C1 segment of cervical spinal cord (tissue), 14 donors: Measurements from ENCODE around the gene DAB2IP.
"Not testable (repeated sequence)": the region's sequence is repeated elsewhere in the genome, so short reads cannot be mapped to it uniquely, and the experiment has no call there.

ENCODE experiments used
- DNase-seq, 14 donors: peaks; one replicate each; lab custom pipeline; 2025; lab: John Stamatoyannopoulos, UW

Gene DAB2IP

DNA sequence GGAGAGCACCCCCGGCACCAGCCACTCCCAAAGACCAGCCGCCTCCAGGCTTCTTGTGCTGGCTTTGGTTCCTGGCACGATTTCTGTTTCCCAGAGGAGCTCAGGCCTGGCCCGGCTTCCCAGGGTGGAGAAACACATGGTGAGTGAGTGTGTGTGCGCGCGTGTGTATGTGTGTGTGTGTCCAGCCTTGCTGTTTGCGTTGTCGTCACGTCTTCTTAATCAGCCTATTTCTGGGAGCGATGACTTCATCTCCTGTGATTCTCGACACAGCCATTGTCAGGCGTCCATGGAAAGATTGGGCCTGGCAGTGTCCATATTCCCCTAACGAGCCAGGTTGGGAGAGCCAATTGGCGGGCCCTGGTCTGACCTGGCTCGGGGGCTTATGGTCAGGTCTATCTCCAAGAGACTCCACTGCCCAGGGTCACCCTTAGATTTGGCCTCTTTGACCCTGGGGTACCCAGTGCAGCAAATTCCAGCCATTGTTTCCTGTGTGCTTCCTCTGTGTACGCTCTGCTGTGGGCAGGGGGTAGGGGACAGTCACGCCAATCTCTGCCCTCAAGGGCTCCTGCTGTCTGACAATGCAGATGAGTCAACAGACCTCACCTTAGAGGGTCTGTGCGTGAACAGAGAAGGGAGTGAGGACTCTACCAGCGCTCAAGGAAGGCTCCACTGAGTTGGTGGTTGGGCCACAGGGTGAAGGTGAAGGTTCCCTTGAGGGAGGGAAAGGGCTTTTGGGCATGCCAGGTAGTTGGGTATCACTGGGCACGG lies 73.8 kb downstream of the DAB2IP start:
- peak in 12 of 14 donors; percentile 20 to 91 (median 52) for DNase-seq

DNA sequence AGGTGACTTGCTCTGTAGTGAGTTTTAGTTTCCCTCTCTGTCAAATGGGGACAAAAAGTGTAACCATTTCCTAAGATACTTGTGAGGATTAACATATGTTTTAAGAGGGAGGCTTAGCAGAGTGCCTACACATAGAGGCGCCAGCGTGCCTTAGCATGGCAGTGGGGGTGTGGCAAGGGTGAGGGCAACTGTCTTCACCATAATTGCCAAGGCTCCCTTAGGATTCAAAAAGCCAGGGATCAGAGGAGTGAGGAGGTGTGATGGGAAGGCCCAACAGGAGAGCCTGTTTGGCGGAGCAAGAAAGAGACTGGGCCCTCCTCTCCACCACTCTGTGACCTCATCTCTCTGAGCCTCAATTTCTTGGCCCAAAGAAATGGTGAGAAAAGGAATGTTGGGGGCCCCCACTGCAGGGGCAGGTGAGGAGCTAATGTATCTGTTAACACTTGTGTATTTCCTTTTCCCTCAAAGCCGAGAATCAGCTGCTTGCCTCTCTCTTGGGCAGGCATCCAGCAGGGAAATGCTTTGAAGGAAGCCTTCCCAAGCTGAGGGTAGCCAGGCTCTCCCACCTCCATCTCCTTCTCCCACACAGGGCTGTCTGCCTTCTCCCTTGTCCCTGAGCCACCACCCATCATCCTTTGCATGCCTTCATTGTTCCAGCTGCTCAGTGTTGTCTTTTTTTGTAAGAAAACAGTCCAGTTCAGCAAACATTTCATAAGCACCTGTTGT lies 76.0 kb downstream of the DAB2IP start:
- DNase-seq: no peak

DNA sequence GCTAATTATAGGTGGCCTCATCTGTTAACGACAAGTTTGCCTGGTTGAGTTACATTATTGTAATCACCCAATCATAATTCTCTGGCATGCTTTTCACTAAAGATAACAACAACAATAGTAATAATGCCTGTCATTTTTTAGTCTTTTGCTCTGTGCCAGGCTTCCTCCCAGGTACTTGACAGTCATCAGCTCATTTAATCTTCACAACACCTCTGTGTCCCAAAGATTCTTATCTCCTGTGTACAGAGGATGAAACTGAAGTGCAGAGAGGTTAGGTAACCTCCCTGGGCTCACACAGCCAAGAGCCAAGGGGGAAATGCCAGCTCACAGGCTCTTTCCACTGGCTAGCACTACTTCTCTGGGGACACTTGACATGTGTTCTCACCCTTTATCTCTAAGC lies 77.5 kb downstream of the DAB2IP start:
- DNase-seq: no peak

DNA sequence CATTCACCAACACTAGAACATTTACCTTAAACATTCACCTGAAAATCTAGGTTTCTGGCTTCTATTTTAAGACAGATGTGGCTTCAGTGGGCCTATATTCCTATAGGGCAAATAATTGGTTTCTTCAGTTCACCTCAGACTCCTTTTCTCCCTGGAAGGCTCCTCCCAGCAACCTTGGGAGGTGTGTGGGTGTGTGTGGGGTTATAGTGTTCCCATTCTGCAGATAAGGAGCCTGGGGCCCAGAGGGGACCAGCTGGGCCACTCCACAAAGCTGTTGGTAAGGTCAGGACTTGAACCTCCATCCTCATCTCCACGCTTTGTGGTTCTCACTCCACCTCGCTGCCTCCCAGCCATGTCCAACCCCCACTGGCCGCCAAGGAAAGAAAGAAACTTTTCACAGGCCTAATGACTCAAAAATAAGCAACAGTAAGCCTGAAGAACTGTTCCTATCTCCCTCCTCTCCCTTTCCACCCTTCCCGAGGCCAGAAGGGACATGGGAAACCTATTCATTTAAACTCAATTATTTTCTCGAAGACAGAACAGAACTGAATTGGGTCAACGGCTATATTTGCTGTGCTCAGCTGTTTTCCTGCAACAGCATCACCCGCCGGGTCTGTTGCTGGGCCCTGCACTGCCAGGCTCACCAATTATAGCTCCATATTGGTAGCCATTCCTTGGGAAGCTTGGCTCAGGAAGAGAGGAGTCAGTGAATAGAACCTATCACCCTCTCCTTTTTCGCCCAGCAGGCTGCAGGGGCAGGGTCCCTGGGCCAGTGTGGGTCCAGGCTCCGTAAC lies 78.5 kb downstream of the DAB2IP start:
- DNase-seq: no peak

DNA sequence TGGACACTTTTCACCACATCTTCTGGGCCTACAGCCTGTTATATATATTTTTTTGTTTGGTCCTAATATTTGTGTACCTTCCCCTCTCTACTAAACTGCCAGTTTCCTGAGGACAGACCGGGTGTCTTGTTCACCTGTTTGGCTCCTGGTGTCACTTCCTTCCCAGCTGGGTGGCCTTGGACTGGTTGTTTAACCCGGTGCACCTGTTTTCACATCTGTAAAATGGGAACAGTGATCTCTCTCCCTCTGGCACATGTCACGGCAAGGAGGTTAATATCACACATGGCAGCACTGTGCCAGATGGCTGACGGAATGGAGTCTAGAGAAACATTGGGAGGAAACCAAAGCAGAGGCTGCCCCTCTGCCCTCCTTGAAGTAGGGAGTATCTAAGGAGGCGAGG lies 79.7 kb downstream of the DAB2IP start:
- no peak for DNase-seq

DNA sequence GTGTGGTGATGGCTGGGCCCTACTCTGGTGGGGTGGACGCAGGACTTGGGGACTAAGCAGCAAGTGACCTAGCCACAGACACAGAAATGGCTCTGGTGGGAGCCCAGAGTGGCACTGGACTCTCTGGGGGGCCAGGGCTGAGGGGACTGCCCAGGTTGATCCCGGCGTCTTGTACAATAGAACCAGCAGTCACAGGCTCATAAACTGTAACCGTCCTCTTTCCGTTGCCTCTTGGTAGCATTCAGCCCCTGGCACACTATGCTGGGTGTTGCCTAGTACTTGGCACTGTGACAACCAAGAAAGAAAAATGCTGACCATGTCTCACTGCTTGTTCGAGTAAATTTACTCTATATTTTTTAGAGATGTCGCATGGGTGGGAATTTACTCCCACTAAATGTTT lies 80.5 kb downstream of the DAB2IP start:
- no peak for DNase-seq

DNA sequence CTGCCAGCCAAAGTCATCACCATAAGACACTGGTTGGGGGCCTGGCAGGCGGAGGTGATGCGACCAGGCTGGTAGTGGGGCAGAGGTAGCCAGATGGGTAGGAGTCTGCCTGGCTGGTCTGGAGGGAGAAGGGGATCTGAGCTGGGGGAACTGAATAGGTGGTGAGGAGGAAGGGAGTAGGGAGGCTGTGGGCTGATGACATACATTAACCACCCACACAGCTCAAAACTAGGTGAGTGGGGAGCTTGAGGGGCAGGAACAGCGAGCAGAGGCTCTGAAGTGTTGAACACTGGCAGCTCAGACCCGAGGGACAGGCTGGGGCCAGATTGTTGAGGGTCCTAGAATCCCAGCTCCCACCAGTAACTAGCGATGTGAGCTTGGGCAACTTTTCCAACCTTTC lies 81.0 kb downstream of the DAB2IP start:
- DNase-seq: no peak

DNA sequence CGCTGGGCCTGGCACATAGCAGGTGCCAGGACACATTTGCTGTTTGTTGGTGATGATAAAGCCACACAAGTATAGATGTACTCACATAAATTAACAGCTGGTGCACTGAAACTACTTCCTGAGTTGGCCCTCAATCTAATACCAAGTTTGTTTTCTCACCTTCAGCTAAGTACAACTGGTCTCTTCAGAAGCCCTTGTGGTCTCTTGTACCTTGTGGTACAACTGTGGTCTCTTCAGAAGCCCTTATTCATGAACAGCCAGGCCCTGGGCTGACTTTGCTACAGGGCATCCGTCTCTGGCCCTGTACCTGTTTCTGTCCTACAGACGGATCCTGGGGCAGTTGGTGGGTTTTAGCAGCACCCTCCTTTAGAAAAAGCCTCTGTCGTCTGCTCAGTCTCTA lies 81.5 kb downstream of the DAB2IP start:
- no peak for DNase-seq

DNA sequence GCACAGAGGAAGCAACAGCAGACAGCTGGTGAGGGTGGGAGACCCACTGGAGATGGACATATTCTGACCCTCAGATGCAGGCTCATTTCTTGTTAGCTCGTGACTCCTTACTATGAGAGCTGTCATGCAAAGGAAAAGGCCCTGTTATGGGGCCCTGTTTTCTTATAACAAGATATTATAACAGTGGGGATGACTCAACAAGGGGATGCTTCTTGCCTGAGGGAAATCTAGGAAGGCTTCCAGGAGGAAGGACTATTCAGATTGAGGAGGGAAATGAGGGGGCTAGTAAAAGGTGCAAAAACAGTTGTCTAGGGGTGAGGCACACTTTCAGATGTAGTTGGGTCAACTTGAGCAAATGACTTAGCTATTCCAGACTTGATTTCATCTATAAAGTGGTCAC lies 83.0 kb downstream of the DAB2IP start:
- no peak for DNase-seq

DNA sequence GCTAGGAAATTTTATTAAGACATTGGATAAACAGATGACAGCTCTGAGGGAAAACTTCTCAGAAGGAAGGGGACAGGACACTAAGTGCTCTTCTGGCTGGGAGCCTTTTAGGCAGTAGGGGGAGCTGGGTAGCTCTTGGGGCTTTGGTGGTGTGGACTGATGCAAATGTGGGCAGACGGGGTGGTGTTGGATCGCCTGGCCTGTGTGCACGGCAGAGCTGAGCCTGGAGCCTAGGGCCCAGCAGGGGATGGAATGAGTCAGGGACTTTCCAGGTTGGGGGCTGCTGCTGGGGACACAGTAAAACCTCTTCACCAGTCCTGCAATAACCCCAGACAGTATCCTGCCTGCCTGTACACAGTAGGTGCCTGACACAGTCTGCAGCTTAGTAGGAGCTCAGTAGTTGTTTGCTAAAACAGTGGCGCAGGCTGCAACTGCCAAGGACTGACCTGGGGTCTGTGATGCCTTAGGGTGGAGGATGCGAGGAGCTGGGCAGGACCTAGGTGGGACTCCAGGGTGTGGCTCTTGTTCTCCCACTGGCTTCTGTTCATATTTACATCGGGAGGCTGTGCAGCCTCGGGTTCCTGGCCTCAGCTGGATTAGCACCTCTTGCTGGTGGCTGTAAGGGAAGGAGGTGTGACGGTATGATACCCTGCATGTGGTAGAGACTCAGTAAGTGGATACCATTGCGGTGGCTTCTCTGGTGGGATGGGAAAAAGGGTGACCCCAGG lies 83.8 kb downstream of the DAB2IP start:
- no peak for DNase-seq

DNA sequence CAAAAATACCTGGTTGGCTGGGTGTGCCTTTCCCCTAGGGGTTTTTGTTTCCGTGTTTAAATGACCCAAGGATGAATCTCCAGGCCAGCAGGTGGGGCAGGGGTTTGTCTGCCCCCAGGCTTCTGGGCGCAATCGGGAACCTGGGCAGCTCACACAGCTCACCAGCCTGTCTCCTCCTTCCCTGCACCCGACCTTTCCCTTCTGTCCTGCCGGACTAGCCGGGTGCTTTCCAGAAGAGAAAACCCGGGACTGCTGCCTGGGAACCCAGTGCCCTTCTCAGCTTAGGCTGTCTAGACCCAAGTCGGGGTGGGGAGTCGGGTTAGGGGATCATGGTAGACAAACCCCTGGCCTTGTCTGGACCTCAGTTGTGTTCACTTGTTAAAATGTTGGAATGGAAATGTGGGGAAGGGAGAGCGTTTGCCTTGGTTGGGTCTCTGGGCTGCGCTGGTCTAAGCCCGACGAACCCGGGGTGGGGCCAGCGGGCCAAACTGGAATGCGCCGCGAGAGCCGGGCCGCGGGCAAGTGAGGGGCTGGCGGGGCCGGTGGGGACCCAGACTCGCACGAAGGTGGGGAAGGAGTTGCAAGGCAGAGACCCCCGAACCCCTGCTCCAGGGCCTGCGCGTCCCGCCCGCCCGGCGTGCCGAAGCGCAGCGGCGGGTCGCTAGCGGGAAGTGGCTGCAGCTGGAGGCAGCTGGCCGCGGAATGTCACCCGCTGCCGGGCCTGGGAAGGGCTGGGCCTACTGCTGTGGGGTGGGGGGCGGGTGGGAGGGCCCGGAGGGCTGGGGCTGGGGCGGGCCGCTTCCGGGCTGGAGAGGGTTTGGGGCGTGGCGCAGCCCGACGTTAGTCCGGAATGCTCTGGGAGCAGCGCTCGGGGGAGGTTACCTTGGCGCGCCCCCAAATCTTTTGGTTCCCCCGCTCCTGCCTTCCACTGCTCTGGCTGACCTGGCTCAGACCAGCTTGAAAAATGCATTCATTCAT lies 84.6 kb downstream of the DAB2IP start:
- DNase-seq: peak in 1 of 14 donors; percentile 30

DNA sequence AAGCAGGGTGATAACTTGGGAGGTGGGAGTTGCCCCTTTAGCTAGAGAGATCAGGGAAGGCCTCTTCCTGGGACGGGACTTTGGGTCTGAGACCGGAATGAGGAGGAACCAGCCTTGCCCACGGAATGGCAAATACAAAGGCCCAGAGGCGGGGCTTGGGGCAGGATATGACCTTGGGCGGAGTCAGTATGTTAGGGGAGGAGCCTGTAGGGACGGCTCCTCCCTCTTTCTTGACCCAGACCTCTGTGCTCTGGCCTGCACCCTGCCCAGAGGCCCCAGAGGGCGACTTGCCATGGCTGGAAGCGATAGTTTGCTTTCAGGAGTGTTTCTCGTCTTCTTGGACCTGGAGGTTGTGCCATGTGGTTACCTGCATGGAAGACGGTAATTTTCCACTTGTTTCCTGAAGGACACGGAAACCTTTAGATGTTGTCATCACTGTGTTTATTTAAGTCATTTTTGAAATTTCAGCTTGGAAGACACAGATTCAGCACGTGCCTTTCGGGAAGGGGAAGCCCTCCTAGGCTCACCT lies 85.6 kb downstream of the DAB2IP start:
- DNase-seq: no peak

DNA sequence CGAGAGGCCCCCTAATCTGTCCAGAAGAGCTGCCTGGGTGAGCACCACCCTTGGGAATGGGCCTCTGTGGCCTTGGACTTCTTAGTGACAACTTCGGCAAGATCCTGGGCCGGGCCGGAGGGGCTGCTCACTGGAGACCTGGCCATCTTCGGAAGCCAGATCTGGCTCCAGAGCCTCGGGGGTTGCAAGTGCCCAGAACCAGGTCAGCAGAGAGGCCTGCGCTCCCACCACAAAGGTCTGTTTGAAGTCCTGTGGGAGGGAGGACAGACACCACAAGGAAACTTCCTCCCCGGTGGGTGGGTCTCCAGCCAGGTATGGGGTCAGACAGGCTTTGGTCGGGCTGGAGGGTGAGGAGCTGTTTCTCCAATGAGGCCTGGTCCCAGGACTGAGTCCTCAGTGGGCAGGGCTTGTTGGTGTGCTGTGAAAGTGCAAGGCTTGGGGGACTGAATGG lies 86.1 kb downstream of the DAB2IP start:
- no peak for DNase-seq

DNA sequence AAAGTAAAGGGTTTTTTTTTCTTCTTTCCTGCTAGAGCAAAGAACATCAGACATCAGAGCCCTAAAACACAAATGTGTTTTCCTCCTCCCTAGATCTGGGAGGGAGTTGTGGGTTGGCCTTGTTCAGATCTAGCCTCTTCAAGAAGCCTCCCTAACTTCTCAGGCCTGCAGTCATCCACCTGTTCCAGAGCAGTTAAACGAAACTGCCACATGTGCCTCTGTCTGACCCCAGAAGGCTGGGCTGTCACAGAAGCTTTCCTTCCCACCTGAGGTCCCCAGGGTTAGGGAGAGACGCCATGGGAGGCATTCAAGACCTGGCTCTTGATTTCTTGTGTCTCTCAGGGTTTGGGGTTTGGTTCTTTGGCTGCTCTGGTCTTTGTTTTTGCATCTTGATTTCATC lies 87.0 kb downstream of the DAB2IP start:
- no peak for DNase-seq

DNA sequence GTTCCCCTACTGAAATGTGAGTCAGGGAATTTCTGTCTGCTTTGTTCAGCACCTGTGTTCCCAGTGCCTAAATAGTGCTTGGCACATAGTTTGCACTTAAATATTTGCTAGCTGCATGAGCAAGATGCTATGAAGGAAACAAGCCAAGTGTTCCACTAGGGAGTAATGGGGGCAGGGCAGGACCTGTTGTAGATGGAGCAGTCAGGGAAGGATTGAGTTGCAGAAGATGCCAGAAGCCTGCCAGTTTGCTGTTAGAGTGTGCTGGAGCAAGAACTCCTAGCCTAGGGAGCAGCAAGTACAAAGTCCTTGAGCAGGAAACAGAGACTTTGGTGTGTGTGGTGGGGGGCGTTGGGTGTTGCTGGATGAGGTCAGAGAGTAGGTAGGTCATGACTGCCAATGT lies 87.5 kb downstream of the DAB2IP start:
- DNase-seq: peak in 1 of 14 donors; percentile 60

DNA sequence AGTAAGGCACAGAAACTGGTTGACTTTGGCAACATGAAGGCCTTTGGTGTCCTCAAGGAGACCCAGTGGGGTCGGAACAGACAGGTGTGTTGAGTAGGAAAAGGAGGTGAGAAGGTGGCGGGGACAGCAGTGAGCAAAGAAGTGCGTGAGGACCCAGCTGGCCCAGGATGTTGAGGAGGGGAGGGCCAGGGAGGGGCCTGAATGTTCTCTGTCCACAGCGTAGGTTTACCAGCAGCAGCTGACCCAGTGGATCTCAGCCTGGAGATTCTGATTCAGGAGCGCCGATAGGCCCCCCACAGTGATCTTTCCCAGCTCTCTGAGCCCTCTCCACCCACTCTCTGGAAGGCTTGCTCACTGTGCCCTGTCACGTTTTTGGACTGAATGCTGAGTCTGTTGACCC lies 88.5 kb downstream of the DAB2IP start:
- DNase-seq: no peak

DNA sequence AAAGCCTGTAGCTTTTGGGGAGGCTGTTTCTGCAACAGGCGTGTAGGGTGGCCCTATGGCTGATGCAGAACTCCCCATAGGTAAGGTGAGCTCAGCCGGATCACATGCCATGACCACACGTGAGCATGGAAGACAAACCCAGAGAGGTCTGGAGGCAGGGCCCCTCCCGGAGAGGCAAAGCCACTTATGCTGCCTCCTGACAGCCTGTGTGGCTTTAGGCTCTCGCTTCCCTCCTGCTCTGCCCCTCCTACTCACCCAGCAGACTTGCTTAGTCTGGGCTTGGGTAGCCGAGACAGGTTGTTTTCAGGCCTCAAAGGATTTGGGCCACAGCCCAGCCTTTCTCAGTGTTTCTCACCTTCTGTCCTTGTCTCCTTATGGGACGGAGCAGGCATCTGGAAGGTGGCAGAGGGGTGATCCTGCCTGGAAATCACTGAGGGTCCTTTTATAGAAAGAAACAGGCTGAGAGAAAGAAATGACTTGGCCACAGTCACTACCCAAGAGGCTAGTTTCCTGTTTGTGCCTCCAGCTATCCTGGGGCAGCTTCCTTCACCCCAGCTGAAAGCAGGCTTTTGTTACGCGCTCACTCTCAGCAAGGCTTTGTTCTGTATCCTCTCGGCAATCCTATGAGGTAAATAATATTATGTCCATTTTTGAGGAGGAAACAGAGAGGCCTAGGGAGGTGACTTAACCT lies 89.9 kb downstream of the DAB2IP start:
- DNase-seq: peak in 1 of 14 donors; percentile 60

DNA sequence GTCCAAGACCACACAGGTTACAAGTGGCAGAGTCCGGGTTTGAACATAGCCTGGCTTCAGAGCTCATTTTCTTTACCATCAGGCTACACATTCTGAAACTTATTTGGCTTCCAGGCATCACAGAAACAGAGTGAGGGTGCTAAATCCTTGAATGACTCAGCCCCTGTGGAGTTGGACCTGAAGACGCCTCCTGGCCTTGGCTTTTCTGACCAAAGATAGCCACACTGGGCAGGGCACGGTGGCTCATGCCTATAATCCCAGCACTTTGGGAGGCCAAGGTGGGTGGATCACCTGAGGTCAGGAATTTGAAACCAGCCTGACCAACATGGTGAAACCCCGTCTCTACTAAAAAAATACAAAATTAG lies 90.5 kb downstream of the DAB2IP start:
- DNase-seq: not testable (repeated sequence)

DNA sequence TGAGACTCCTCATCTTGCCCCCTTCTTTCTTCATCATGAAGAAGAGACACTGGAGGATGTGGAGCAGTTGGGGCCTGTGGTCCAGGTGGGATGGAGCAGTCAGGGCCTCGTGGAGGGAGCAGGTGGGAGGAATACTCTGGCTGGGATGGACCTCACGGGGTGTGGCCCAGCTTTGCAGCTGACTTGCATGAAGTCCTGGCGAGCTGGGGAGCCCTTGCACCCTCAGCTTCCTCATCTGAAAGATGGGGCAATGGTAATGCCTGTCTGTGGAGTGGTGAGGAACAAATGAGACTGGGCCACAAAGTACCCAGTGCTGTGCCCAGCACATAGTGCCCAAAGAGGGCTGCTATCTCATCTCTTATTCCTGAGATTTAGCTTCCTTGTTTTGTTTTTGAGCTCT lies 91.5 kb downstream of the DAB2IP start:
- no peak for DNase-seq
